Activated naive CD8-positive, alpha-beta T cell treated with anti-CD3 and anti-CD28 coated beads, Interleukin-2, amount 10 ng/mL, durations not matched to agents 7 days and 5 days (primary cell): ENCODE results near the gene TAF4. TPM values are rescaled to one million over a fixed set of nuclear protein-coding genes. Genes with fewer than 3 reads are reported as not detected.

Experiments
- ATAC-seq: fragments of 150-1000 bp; cut with Tn5 transposase; one replicate; pipeline ENCODE4 v1.10.0; 2021; ENCODE audit warnings: low read depth, moderate library complexity
- POLR2A ChIA-PET: fragments of 350-600 bp; sonication (Branson Sonifier 250); formaldehyde crosslinking; loops from one replicate; lab custom pipeline; 2021; ENCODE audit warnings: antibody characterized with exemption; lab: Charles Lee
- DNase-seq: peaks from one replicate; pipeline ENCODE4 v3.0.0; 2021
- H3K27ac Mint-ChIP-seq: one replicate; pipeline ENCODE4 v1.8.0; 2022; ENCODE audit warnings: mild to moderate bottlenecking, mixed read lengths
- H3K27me3 Mint-ChIP-seq: one replicate; pipeline ENCODE4 v1.8.0; 2022; ENCODE audit warnings: mild to moderate bottlenecking, moderate library complexity, mixed read lengths
- H3K36me3 Mint-ChIP-seq: one replicate; pipeline ENCODE4 v1.8.0; 2021; ENCODE audit warnings: mild to moderate bottlenecking, mixed read lengths
- H3K4me1 Mint-ChIP-seq: one replicate; pipeline ENCODE4 v1.8.0; 2021; ENCODE audit warnings: mixed read lengths
- H3K4me3 Mint-ChIP-seq: one replicate; pipeline ENCODE4 v1.8.0; 2022; ENCODE audit warnings: mild to moderate bottlenecking, moderate library complexity, mixed read lengths
- H3K9me3 Mint-ChIP-seq: one replicate; pipeline ENCODE4 v1.8.0; 2021; ENCODE audit warnings: mixed read lengths
- total RNA-seq, 2 experiments: library from RNA; stranded (reverse); gene quantifications; one replicate each; pipeline ENCODE4 v1.2.3, GENCODE V29; 2021

The TAF4 gene
- total RNA-seq, 2 experiments from 2014 or later = 22.6 to 23.8 TPM

DNA sequence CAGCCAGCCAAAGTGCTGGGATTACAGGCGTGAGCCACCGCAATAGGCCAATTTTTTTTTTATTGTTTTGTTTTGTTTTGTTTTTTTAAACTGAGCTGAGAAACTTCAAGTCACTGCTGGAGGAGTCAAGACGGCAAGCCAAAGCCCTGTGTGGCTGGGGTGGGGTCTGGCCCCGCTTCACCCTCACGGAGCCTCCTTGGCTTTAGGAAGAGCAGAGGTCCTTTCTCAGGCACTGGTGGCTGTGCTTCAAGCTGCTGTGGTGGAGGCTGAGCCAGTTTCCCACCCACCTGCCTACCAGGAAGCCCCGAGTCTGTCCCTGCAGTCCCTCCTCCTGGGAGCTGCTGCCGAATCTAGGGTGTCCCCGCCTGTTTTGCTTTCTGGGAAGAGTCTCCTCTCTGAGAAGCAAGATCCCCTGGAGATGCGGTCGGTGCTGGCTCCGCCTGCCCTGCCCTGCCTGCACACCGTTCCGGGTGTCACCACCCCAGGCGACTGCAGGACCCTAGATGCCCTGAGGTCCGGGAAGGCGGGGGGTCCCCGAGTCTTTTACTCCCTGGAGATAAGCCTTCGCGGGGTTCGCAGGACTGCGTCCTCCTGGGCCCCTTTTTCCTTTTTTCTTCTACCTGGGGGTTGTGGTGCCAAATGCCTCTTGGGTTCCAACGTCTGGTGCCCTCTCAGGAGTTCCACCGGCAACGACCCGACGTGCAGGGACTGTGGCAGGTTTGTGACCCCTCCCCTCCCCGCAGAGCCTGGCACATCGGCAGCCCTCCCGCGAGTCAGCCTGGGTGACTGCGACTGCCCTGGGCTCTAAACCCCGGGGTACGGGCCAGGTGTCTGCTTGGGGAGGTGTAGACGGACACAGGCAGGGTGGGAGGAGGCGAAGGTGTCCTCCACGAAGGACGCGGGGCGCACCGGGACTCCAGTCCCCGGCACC, 100.7 kb downstream of the TAF4 start:
- Mint-ChIP-seq H3K9me3 (no peaks in the 10 kb centered on the region), H3K4me3 (no peak overlapping the region), H3K36me3 (no peaks in the 10 kb centered on the region), H3K4me1 (no peaks in the 10 kb centered on the region), H3K27me3 (peaks cover 17% of the 10 kb centered on the region), H3K27ac (no peak overlapping the region)
- no peak for DNase-seq
- no peak for ATAC-seq
- POLR2A ChIA-PET = no interaction called here

DNA sequence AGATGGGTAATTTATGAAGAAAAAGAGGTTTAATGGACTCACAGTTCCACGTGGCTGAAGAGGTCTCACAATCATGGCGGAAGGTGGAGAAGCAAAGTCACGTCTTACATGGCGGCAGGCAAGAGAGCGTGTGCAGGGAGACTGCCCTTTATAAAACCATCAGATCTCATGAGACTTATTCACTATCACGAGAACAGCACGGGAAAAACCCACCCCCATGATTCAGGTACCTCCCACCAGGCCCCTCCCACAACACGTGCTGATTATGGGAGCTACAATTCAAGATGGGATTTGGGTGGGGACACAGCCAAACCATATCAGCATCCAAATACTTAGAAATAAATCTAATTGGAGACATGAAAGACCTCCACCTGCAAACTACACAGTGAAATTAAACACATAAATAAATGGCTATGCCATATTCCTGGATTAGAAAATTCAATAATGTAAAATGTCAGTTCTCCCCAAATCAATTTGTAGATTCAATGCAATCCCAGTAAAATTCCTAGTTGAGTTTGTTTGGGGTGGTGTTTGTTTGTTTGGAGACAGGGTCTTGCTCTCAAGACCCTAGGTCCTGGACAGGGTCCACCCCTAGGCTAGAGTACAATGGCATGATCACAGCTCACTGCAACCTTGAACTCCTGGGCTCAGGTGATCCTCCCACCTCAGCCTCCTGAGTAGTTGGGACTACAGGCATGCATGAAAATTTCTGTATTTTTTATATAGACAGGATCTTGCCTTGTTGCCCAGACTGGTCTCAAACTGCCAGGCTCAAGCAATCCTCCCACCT, 101.6 kb downstream of the TAF4 start:
- no peaks in the 10 kb centered on the region for H3K36me3 Mint-ChIP-seq
- peaks cover 17% of the 10 kb centered on the region for H3K27me3 Mint-ChIP-seq
- no peak for DNase-seq
- no peak overlapping the region for H3K27ac Mint-ChIP-seq
- no peak overlapping the region for H3K4me3 Mint-ChIP-seq
- POLR2A ChIA-PET = no interaction called here
- H3K4me1 Mint-ChIP-seq = no peaks in the 10 kb centered on the region
- H3K9me3 Mint-ChIP-seq = no peaks in the 10 kb centered on the region
- ATAC-seq = no peak

DNA sequence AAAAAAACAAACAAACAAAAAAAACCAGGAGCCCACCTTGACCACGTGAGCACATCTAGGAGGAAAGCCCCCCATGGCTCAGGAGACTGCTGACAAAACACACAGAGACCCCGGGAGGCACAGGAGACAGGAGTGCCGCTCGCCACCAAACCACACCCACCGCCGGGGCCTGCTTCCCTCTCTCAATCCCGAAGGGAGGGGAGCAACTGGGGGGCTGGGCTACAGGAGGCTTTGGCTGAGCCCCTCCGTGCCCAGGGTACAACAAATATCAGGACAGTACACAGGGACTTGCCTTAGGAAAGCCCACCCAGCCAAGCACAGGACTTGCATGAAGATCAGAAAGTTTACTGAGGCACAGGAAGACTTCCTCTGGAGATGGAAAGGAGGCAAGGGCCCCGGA, 102.5 kb downstream of the TAF4 start:
- H3K27ac Mint-ChIP-seq = no peak overlapping the region
- H3K4me3 Mint-ChIP-seq = no peak overlapping the region
- no peaks in the 10 kb centered on the region for H3K4me1 Mint-ChIP-seq
- H3K36me3 Mint-ChIP-seq = no peaks in the 10 kb centered on the region
- POLR2A ChIA-PET = no interaction called here
- DNase-seq (no peak), ATAC-seq (no peak)
- no peaks in the 10 kb centered on the region for H3K9me3 Mint-ChIP-seq
- peaks cover 17% of the 10 kb centered on the region for H3K27me3 Mint-ChIP-seq

DNA sequence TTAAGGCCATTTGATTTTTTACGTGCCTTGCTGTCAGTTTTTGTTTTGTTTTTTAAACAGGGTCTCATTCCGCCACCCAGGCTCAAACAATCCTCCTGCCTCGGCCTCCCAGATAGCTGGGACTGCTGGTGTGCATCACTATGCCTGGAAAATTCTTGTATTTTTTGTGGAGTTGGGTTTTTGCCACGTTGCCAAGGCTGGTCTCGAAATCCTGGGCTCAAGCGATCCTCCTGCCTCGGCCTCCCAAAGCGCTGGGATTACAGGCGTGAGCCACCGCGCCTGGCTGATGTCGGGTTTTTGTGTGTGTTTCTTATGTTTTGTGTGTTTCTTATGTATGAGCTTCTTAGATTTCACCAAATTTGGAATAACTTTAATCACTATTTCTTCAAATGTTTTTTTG, 104.8 kb downstream of the TAF4 start:
- POLR2A ChIA-PET = no interaction called here

DNA sequence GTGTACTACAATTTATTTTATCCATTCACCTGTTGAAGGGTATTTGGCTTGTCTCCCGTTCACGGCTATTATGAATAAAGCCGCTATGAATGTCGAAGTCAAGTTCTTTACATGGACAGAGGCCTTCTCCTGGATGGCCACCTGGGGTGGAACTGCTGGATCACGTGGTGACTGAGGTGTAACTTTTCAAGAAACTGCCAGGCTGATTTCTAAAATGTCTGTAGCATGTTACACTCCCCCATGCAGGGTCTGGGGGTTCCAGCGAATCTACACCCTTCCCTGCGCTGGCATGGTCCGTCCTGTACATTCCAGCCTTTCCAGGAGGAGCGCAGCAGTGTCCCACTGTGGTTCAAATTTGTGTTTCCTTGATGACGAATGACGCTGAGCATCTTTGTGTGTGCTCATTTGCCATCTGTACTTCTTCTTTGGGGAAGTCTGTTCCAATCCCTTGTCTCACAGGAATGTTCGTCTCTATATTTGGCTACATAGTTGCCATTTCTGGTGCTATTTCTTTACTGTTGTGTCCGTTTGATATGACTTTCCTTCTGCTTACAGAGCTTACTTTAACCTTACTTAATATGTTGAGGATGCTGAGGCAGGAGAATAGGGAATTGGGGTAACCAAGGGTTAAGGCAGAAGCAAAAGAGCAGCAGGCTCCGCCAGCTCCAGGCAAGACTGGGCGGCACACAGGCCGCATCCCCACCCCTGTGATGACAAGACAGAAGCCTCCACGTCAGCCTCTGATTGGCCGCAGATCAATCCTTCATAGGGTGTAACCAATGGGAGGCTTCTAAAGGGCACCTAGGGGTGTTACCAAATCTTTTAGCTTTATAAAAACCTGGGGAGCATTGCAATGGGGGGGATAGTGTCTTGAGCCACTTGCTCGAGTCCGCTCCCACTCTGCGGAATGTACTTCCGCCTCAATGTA, 106.6 kb downstream of the TAF4 start:
- Mint-ChIP-seq H3K27me3 (peaks cover 11% of the 10 kb centered on the region), H3K36me3 (no peaks in the 10 kb centered on the region), H3K27ac (no peak overlapping the region), H3K4me1 (no peaks in the 10 kb centered on the region), H3K4me3 (no peak overlapping the region), H3K9me3 (no peaks in the 10 kb centered on the region)
- POLR2A ChIA-PET = no interaction called here
- DNase-seq (no peak), ATAC-seq (no peak)

More for the DNA sequence above, 104.8 kb downstream of the TAF4 start:
- H3K36me3 Mint-ChIP-seq = no peaks in the 10 kb centered on the region
- H3K27me3 Mint-ChIP-seq = peaks cover 15% of the 10 kb centered on the region
- no peaks in the 10 kb centered on the region for H3K4me1 Mint-ChIP-seq
- no peak overlapping the region for H3K4me3 Mint-ChIP-seq
- no peak overlapping the region for H3K27ac Mint-ChIP-seq
- ATAC-seq = no peak
- no peak for DNase-seq
- no peaks in the 10 kb centered on the region for H3K9me3 Mint-ChIP-seq

DNA sequence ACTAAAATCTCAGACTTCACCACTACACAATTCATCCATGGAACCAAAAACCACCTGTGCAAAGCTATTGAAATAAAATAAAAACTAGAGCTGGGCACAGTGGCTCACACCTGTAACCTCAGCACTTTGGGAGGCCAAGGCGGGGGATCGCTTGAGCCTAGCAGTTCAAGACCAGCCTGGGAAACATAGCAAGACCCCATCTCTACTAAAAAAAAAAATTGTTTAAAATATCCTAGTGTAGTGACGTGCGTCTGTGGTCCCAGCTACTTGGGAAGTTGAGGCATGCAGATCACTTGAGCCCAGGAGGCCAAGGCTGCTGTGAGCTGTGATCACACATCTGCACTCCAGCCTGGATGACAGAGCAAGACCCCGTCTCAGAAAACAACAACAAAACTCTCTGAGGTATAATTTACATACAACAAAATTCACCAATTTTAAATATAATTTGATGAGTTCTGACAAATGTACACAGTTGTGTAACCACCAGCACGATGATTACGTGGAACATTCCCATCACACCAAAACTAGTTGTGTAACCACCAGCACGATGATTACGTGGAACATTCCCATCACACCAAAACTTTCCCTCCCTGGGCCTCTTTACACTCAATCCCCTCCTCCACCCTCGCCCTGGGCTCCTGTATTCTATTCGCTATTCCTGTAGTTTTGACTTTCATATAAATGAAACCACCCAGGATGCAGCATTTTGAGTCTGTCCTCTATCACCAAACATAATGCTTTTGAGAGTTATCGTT, 107.5 kb downstream of the TAF4 start:
- Mint-ChIP-seq H3K27me3 (peaks cover 11% of the 10 kb centered on the region), H3K9me3 (no peaks in the 10 kb centered on the region), H3K27ac (no peak overlapping the region), H3K4me1 (no peaks in the 10 kb centered on the region), H3K36me3 (no peaks in the 10 kb centered on the region), H3K4me3 (no peak overlapping the region)
- DNase-seq (no peak), ATAC-seq (no peak)
- POLR2A ChIA-PET = no interaction called here

DNA sequence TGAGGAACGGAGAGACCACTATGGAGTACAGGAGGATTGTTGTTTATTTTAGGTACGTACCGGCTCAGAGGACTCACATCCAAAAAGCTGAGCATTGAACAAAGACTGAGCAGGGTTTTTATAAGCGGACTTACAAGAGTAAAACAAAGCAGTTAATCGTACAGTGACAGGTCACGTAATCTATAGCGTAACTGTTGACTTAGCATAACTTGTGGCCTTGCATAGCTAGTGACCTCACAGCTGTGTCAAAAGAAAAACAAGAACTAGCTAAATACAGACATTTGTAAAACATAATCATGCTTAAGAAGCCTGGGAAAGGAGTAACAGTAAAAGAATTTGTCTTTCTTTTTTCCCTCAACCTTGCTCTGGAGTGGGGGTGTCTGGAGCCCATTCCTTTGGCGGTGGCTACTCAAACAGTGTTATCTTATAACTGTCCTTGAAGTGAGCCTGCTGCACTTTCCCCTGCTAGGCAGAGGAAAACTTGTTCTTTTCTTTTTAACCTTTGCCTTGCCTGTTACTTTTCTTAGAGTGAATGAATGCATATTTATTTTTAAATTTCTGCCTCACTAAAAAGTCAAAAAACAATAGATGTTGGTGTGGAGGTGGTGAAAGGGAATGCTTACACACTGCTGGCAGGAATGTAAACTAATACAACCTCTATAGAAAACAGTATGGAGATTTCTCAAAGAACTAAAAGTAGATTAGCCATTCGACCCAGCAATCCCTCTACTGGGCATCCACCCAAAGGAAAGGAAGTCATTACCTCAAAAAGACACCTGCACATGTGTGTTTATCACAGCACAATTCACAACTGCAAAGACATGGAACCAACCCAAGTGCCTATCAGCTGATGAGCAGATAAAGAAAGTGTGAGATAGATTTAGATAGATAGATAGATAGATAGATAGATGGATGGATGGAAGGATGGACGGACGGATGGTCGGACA, 109.0 kb downstream of the TAF4 start:
- Mint-ChIP-seq H3K4me3 (no peak overlapping the region), H3K4me1 (no peaks in the 10 kb centered on the region), H3K36me3 (no peaks in the 10 kb centered on the region), H3K27ac (no peak overlapping the region), H3K27me3 (peaks cover 11% of the 10 kb centered on the region), H3K9me3 (no peaks in the 10 kb centered on the region)
- POLR2A ChIA-PET = no interaction called here
- ATAC-seq (no peak), DNase-seq (no peak)

DNA sequence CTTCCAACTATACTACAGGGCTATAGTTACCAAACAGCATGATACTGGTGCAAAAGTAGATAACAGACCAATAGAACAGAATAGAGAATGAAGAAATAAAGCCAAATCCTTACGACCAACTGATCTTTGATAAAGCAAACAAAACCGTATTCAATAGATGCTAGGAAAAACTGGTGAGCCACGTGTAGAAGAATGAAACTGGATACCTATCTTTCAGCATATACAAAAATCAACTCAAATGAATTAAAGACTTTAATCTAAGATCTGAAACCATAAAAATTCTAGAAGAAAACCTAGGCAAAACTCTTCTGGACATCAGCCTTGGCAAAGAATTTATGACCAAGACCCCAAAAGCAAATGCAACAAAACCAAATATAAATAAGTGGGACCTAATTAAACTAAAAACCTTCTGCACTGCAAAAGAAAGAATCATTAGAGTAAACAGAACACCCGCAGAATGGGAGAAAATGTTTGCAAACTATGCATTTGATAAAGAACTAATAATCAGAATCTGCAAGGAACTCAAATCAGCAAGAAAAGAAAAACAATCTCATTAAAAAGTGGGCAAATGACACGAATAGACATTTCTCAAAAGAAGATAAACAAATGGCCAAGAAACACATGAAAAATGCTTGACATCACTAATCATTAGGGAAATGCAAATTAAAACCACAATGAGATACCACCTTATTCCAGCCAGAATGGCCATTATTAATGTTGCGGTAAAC, 109.8 kb downstream of the TAF4 start:
- DNase-seq (no peak), ATAC-seq (no peak)
- peaks cover 11% of the 10 kb centered on the region for H3K27me3 Mint-ChIP-seq
- POLR2A ChIA-PET = no interaction called here
- no peak overlapping the region for H3K4me3 Mint-ChIP-seq
- H3K9me3 Mint-ChIP-seq = no peaks in the 10 kb centered on the region
- H3K36me3 Mint-ChIP-seq = no peaks in the 10 kb centered on the region
- no peaks in the 10 kb centered on the region for H3K4me1 Mint-ChIP-seq
- H3K27ac Mint-ChIP-seq = no peak overlapping the region

DNA sequence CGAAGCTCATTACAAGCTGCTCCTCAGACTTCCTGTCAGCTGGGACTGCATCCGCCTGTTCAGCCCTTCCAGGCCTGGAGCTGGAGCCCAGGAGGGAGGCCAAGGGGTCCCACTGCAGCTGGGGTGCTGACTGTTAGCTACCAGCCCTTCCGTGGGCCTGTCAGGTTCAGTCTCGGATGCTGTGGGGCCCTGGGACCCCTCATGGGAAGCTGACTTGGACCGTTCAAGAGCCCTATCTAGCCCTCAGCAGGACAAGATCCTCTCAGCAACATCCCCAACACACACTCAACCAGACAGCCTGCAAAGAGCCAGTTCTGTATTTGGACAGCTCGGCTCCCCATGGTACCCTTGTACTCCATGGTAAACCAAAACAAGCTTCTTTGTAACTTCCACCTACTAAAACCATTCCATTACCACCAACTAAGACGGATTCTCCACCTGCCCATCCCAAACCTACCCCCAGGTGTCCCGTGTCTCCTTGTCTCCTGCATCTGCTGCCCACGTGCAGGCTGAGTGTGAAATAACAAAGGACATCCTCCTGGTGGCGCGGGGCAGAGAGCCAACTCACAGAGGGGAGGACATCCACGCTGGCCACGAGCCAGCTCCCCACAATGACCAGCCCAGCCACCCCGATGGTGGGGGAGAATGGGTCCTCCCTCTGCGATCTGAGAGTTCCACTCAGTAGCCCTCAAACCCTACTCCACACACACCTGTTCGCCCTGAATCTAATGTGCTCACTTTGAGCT, 111.2 kb downstream of the TAF4 start:
- Mint-ChIP-seq H3K36me3 (no peaks in the 10 kb centered on the region), H3K9me3 (no peaks in the 10 kb centered on the region), H3K27me3 (peaks cover 11% of the 10 kb centered on the region), H3K4me1 (no peaks in the 10 kb centered on the region), H3K4me3 (no peak overlapping the region), H3K27ac (no peak overlapping the region)
- DNase-seq (no peak), ATAC-seq (no peak)
- POLR2A ChIA-PET = no interaction called here

DNA sequence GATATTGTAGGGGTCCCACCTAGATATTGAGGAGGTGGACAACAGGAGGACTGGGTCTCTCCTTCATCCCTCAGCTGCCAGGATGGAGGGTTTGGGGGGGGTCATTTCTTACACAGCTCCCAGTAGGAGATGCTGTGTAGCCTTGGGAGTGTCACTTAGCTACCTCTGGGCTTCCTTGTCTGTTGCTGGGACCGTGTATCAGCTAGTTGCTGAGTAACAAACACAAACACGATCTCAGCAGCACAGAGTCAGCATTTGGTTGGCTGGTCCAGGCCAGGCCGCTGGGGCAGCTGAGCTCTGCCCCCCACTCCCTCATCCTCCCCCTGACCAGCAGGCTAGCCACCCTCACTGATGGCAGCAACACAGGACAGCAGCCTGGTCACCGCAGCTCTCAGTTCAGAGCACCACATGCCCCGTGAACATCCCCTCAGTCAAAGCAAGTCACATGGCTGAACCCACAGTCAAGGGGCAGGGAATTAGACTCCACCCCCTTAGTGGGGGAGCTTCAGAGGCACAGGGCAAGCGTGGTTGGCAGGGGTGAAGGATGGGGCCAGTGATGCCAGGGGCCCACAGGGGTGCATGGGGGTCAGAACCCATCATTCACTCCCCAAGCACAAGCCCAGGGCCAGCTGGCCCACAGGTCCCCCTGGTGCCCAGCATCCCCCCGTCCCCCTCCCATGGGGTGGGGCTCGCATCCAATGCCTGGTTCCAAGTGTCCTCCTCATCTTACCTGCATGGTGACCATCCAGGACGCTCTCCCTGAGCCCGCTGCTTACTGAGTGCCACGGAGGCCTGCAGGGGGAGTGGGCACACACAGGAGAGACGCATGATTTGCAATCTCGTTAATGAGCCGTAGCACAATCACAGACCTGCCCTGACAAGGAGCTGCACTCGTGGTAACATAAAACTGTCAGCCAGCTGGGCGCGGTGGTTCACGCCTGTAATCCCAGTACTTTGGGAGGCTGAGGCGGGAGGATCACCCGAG, 112.4 kb downstream of the TAF4 start:
- Mint-ChIP-seq H3K36me3 (no peaks in the 10 kb centered on the region), H3K27me3 (peaks cover 11% of the 10 kb centered on the region), H3K27ac (no peak overlapping the region), H3K4me1 (no peaks in the 10 kb centered on the region), H3K4me3 (no peak overlapping the region), H3K9me3 (peaks cover 2% of the 10 kb centered on the region)
- POLR2A ChIA-PET = no interaction called here
- DNase-seq = no peak
- no peak for ATAC-seq
